HUES48 (cell line): ENCODE results near the gene PCIF1.

ENCODE experiments used
- H3K27ac ChIP-seq: one replicate; pipeline ENCODE4 v1.7.0; 2013; ENCODE audit warnings: low read depth, low read length, inconsistent platforms
- H3K27me3 ChIP-seq: 2 replicates; pipeline ENCODE4 v1.6.1; 2013; ENCODE audit warnings: mild to moderate bottlenecking, low read length; ENCODE audit not compliant: control insufficient read depth, insufficient read depth
- H3K36me3 ChIP-seq: 2 replicates; pipeline ENCODE4 v1.6.1; 2013; ENCODE audit warnings: low read length; ENCODE audit not compliant: control insufficient read depth, insufficient read depth
- H3K4me1 ChIP-seq: 2 replicates; pipeline ENCODE4 v1.6.1; 2013; ENCODE audit warnings: mild to moderate bottlenecking, low read length; ENCODE audit not compliant: control insufficient read depth, insufficient read depth
- H3K4me3 ChIP-seq: 2 replicates; pipeline ENCODE4 v1.5.1; 2013; ENCODE audit warnings: mild to moderate bottlenecking, low read depth, low read length
- H3K9ac ChIP-seq: 2 replicates; pipeline ENCODE4 v1.6.1; 2013; ENCODE audit warnings: mild to moderate bottlenecking, low read depth, low read length, moderate library complexity
- H3K9me3 ChIP-seq: 2 replicates; pipeline ENCODE4 v1.6.1; 2013; ENCODE audit warnings: low read length; ENCODE audit not compliant: control insufficient read depth, insufficient read depth

Gene PCIF1

DNA sequence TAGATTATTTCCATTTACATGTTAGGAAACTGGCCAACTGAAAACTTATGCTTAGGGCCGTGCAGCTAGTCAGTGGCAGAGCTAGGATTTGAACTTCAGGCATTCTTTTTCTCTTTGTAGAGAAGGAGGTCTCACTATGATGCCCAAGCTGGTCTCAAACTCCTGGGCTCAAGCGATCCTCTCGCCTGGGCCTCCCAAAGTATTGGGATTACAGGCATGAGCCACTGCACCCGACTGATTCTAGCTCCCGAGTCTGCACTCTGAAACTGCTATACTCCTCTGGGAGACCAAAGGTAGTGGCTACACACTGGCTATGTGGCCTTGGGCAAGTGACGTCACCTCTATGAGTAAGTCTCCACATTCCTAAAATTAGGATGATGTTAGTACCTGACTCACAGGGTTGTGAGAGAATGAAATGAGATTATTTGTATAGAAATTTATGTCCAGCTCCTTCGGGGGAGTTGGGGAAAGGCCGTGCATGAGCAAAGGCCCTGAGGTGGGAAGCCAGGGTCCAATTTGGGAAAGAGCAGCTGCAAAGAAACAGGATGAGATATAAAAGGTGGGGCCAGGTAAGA lies 28.9 kb upstream of the PCIF1 start:
- Histone ChIP-seq H3K4me1 (no peaks in the 10 kb centered on the region; the same call in 1 of the 2 replicates), H3K27ac (no peak overlapping the region), H3K36me3 (peaks cover 86% of the 10 kb centered on the region), H3K9me3 (no peaks in the 10 kb centered on the region), H3K4me3 (no peak overlapping the region), H3K27me3 (no peaks in the 10 kb centered on the region), H3K9ac (no peak overlapping the region)

- Histone ChIP-seq H3K27ac (no peak overlapping the region), H3K4me3 (no peak overlapping the region), H3K4me1 (peaks cover 3% of the 10 kb centered on the region; the same call in 1 of the 2 replicates), H3K27me3 (no peaks in the 10 kb centered on the region), H3K36me3 (peaks cover 70% of the 10 kb centered on the region), H3K9ac (no peak overlapping the region), H3K9me3 (no peaks in the 10 kb centered on the region)
Observed at GRCh38 chr20:45907219-45907948, 27.1 kb upstream of the PCIF1 start.

DNA sequence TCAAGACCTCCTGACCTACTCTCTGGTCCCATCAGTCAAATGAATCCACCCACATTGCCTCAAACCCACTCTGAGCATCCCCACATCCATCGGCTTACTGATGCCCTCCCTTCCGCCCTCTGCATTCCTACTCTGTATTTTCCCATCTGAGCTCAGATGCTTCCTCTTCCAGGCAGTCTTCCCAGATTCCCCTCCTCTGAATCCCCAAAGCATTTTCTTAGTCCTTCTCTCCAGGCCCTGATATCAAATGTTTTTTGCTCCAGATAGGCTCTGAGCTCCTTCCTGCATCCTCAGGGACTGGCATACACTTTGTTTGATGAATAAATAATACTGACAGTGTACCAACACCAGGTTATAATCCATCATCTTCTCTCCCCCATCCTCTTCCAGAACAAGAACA lies 26.4 kb upstream of the PCIF1 start:
- Histone ChIP-seq H3K9me3 (no peaks in the 10 kb centered on the region), H3K4me3 (no peak overlapping the region), H3K36me3 (peaks cover 64% of the 10 kb centered on the region), H3K27me3 (no peaks in the 10 kb centered on the region), H3K9ac (no peak overlapping the region), H3K27ac (no peak overlapping the region), H3K4me1 (peaks cover 4% of the 10 kb centered on the region; the same call in 1 of the 2 replicates)

DNA sequence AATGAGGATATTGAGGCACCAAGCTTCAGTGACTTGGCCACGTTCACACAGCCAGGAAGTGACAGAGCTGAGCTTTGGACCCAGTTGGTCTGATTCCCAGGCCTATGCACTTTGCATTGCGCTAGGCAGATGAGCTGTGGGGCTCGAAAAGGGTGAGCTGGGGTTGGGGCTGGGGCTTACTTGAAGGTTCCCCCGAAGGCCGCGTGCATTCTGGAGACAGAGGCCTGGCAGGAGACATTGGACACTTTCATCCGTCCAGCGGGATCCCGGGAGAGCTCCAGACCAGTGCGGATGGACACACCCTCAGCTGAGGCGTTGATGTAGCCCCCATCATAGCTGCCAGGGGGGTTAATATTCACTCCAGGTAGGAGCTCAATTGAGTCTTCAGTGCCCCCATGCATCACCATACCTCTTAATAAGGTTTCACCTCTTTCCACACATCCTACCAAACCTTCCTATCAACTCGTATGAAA lies 25.1 kb upstream of the PCIF1 start:
- Histone ChIP-seq H3K36me3 (peaks cover 52% of the 10 kb centered on the region), H3K27me3 (no peaks in the 10 kb centered on the region), H3K27ac (no peak overlapping the region), H3K9me3 (no peaks in the 10 kb centered on the region), H3K4me3 (no peak overlapping the region), H3K4me1 (peaks cover 4% of the 10 kb centered on the region; the same call in 1 of the 2 replicates), H3K9ac (no peak overlapping the region)

DNA sequence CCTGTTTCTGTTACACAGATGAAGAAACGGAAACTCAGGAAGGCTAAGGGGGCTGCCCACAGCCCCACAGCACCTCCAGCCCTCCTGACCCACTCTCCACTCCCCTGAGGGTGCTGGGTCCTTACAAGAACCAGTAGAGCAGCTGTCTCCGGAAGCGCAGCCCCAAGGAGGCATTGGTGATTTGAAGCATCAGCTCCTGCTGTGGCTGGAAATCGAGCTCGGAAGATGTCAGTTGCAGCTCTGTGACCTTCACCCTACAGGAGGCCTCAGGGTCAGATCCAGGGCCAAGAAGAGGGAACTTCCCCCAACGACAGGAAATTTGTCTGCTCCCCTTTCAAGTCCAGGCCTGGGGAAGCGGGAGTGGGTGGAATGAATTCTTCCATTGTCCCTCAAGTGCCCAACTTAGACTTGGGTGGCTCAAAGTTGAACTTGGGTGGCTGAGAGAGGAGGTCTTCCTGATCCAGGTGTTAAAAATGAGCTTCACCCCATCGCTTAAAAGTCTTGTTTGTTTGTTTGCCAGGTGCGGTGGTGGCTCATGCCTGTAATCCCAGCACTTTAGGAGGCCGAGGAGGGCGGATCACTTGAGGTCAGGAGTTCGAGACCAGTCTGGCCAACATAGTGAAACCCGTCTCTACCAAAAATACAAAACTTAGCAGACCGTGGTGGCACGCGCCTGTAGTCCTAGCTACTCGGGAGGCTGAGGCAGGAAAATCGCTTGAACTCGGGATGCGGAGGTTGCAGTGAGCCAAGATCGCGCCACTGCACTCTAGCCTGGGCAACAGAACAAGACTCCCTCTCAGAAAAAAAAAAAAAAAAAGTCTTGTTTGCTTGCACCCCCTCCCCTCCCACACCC lies 24.4 kb upstream of the PCIF1 start:
- H3K4me3 ChIP-seq, result 0 out of 2 replicates have a peak overlapping the region, but pooled peaks have one; percentile 8
- H3K9me3 ChIP-seq, result no peaks in the 10 kb centered on the region
- peaks cover 45% of the 10 kb centered on the region for H3K36me3 ChIP-seq
- H3K27ac ChIP-seq, result no peak overlapping the region
- H3K27me3 ChIP-seq, result no peaks in the 10 kb centered on the region
- peaks cover 4% of the 10 kb centered on the region; the same call in 1 of the 2 replicates for H3K4me1 ChIP-seq
- no peak overlapping the region for H3K9ac ChIP-seq

- peaks cover 37% of the 10 kb centered on the region for H3K36me3 ChIP-seq
- no peaks in the 10 kb centered on the region for H3K9me3 ChIP-seq
- peaks cover 4% of the 10 kb centered on the region; the same call in 1 of the 2 replicates for H3K4me1 ChIP-seq
- H3K4me3 ChIP-seq, result peak overlapping the region; percentile 83
- no peaks in the 10 kb centered on the region for H3K27me3 ChIP-seq
- peak overlapping the region; percentile 89 for H3K27ac ChIP-seq
- peak overlapping the region; percentile 53; the same call in 1 of the 2 replicates for H3K9ac ChIP-seq
Observed at GRCh38 chr20:45910670-45911485, 23.6 kb upstream of the PCIF1 start.

DNA sequence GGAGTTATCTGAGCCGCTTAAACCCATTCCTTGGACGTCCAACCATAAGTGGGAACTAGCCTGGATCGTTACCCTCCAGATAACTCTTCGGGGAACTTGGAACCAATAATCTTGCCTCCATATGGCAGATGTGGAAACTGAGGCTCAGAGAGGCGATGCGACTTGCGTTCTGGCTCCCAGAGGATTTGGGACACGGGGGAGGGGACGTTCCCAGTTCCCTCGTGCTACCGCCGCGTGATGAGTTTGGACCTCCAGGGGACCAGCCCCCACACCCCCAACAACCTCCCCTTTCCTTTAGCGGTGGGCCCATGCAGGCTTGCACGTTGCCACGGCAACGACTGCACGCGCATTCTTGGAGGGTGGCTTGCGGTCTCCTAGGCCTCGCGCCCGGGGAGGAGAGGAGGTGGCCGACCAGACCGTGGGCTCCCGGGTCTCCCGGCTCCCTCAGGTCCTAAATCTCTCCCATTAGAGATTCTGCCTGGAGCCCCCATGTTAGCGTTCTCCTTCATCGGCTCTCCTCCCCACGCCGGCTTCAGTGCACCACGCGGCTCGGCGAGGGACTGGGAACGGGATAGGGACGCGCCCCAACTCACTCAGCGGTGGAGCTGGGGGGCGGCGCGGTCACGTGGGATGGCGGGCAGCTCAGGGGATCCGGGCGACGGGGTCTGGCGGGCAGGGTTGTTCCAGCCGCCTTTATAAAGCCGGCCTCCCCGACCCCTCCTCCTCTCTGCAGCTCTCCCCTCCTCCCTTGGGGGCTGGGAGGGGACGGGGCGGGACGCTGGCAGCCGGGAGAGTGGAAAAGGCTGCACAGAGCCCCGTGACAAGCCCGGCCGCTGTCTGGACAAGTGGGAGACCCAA lies 22.8 kb upstream of the PCIF1 start, which contains the start of gene PLTP:
PLTP (minus strand) TSS at position 670 of the 858 bp plus-strand sequence. CDS start 703 bp downstream, outside the sequence.
- no peaks in the 10 kb centered on the region for H3K9me3 ChIP-seq
- H3K4me3 ChIP-seq, result peak within 1 kb of the TSS; percentile 83
- peak within 1 kb of the TSS; percentile 53; the same call in 1 of the 2 replicates for H3K9ac ChIP-seq
- H3K27ac ChIP-seq, result peak within 1 kb of the TSS; percentile 89
- peaks cover 30% of the 10 kb centered on the region for H3K36me3 ChIP-seq
- peaks cover 4% of the 10 kb centered on the region; the same call in 1 of the 2 replicates for H3K4me1 ChIP-seq
- no peaks in the 10 kb centered on the region for H3K27me3 ChIP-seq

DNA sequence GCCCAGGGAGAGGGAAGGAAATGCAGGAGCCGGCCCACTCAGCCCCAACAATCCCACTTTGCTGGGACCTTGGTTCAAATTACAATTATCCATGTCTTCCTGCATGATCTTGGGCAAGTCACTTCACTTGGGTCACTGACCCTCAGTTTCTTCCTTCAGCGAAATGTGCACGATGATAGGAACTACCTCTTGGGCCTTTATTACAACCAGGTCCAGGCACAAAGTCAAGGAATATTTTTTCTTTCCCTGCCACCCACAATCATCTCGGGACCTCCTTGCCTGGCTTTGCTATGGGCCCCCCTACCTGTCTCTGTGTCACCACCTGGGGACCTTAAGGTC lies 22.2 kb upstream of the PCIF1 start:
- H3K4me3 ChIP-seq, result peak overlapping the region; percentile 83
- no peaks in the 10 kb centered on the region for H3K27me3 ChIP-seq
- H3K27ac ChIP-seq, result no peak overlapping the region
- H3K9me3 ChIP-seq, result no peaks in the 10 kb centered on the region
- no peak overlapping the region for H3K9ac ChIP-seq
- peaks cover 4% of the 10 kb centered on the region; the same call in 1 of the 2 replicates for H3K4me1 ChIP-seq
- peaks cover 26% of the 10 kb centered on the region for H3K36me3 ChIP-seq

DNA sequence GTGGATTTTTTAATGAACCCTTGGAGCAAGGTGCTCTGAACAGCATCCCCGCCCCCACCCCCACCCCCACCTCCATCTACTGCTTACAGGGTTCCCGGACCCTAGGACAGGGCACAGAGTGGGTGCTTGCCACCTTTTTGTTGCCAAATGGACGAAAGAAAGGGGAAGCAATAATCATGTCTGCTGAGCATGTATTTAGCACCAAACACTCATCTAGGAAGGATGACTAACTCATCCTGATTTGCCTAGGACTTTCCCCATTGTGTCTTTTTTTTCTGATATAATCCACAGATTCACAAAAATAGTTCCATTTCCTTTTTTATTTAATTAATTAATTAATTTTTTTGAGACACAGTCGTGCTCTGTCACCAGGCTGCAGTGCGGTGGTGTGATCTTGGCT lies 21.4 kb upstream of the PCIF1 start:
- H3K4me1 ChIP-seq, result peaks cover 4% of the 10 kb centered on the region; the same call in 1 of the 2 replicates
- H3K9ac ChIP-seq, result no peak overlapping the region
- H3K9me3 ChIP-seq, result no peaks in the 10 kb centered on the region

More for the DNA sequence above, 21.4 kb upstream of the PCIF1 start:
- Histone ChIP-seq H3K27ac (no peak overlapping the region), H3K27me3 (no peaks in the 10 kb centered on the region), H3K36me3 (peaks cover 18% of the 10 kb centered on the region), H3K4me3 (no peak overlapping the region)
